A549 (cell line): ENCODE measurements around the gene MYH9. TPM values are rescaled to one million over a fixed set of nuclear protein-coding genes. Genes with fewer than 3 reads are reported as not detected.

Experiments
- ATOH8 ChIP-seq: fragments of 250-450 bp; sonication (Bioruptor Pico); IDR thresholded peaks from 2 replicates; pipeline ENCODE4 v1.5.0; 2020; ENCODE audit warnings: low read depth, mild to moderate bottlenecking, moderate library complexity
- BCL3 ChIP-seq: fragments of >200 bp; sonication (Bioruptor Twin); formaldehyde crosslinking; IDR thresholded peaks from 3 replicates; pipeline ENCODE4 v1.6.1; 2016
- BHLHE40 ChIP-seq: IDR thresholded peaks from 2 replicates; pipeline ENCODE4 v1.6.1; 2012; ENCODE audit warnings: low read depth, low read length, inconsistent platforms
- CBX8 ChIP-seq: fragments of 200-600 bp; sonication (generic); IDR thresholded peaks from 2 replicates; pipeline ENCODE4 v1.6.1; 2016
- CHD2 ChIP-seq: fragments of 150-350 bp; IDR thresholded peaks from 2 replicates; pipeline ENCODE4 v1.6.1; 2014; ENCODE audit warnings: low read length; ENCODE audit not compliant: partially characterized antibody
- CHD4 ChIP-seq: fragments of 200-600 bp; sonication (generic); IDR thresholded peaks from 2 replicates; pipeline ENCODE4 v1.6.1; 2016; ENCODE audit warnings: antibody characterized with exemption, mild to moderate bottlenecking, borderline replicate concordance
- E2F6 ChIP-seq: IDR thresholded peaks from 2 replicates; pipeline ENCODE4 v1.6.1; 2012; ENCODE audit warnings: low read depth, borderline replicate concordance
- FOSB ChIP-seq: fragments of 250-450 bp; sonication (Bioruptor Pico); IDR thresholded peaks from 2 replicates; pipeline ENCODE4 v1.5.0; 2020; ENCODE audit warnings: mild to moderate bottlenecking, moderate library complexity
- FOSL2 ChIP-seq, 2 experiments: fragments of 450-650 bp in 1 of 2; fragments of >200 bp in 1 of 2; sonication (Bioruptor Twin) in 1 of 2; formaldehyde crosslinking; IDR thresholded peaks; 2 replicates each; pipeline versions ENCODE4 v1.5.0 to v1.6.1; 2016 to 2020; ENCODE audit warnings: mild to moderate bottlenecking in 1 of 2, moderate library complexity in 1 of 2
- GATA3 ChIP-seq: IDR thresholded peaks from 2 replicates; pipeline ENCODE4 v1.6.1; 2012; ENCODE audit warnings: borderline replicate concordance
- HES2 ChIP-seq: fragments of >200 bp; sonication (Bioruptor Twin); formaldehyde crosslinking; IDR thresholded peaks from 2 replicates; pipeline ENCODE4 v1.6.1; 2016
- HEYL ChIP-seq: fragments of 250-450 bp; sonication (Bioruptor Pico); IDR thresholded peaks from 2 replicates; pipeline ENCODE4 v1.8.0; 2021; ENCODE audit warnings: mild to moderate bottlenecking, moderate library complexity
- HMGXB4 ChIP-seq: fragments of 250-450 bp; sonication (Bioruptor Pico); IDR thresholded peaks from 2 replicates; pipeline ENCODE4 v1.5.0; 2021; ENCODE audit warnings: mild to moderate bottlenecking, moderate library complexity, borderline replicate concordance
- HOXB13 ChIP-seq: fragments of 250-450 bp; sonication (Bioruptor Pico); IDR thresholded peaks from 2 replicates; pipeline ENCODE4 v1.5.0; 2020; ENCODE audit warnings: low read depth, mild to moderate bottlenecking, moderate library complexity
- KDM5A ChIP-seq: fragments of 200-600 bp; sonication (generic); IDR thresholded peaks from 2 replicates; pipeline ENCODE4 v1.6.1; 2016; ENCODE audit warnings: antibody characterized with exemption, mild to moderate bottlenecking
- MAX ChIP-seq: IDR thresholded peaks from 2 replicates; pipeline ENCODE4 v1.6.1; 2012
- MAZ ChIP-seq: fragments of 150-350 bp; IDR thresholded peaks from 2 replicates; pipeline ENCODE4 v1.6.1; 2014; ENCODE audit warnings: antibody characterized with exemption, low read depth, low read length, borderline replicate concordance
- NFE2L2 ChIP-seq: fragments of 150-350 bp; conservative IDR thresholded peaks from 2 replicates; pipeline ENCODE4 v1.6.1; 2014; ENCODE audit warnings: low read length
- NPAS2 ChIP-seq: fragments of 250-450 bp; sonication (Bioruptor Pico); IDR thresholded peaks from 2 replicates; pipeline ENCODE4 v1.8.0; 2022; ENCODE audit warnings: mild to moderate bottlenecking, moderate library complexity, borderline replicate concordance
- PBX3 ChIP-seq: IDR thresholded peaks from 2 replicates; pipeline ENCODE4 v1.6.1; 2012
- POLR2AphosphoS2 ChIP-seq: conservative IDR thresholded peaks from 2 replicates; pipeline ENCODE4 v1.6.1; 2012; ENCODE audit warnings: low read length, improper control_type of control experiment, inconsistent platforms
- RAD21 ChIP-seq, 2 experiments: fragments of >200 bp in 1 of 2; sonication (Bioruptor Twin) in 1 of 2; formaldehyde crosslinking in 1 of 2; IDR thresholded peaks in 1 of 2; conservative IDR thresholded peaks in 1 of 2; 2 replicates in 1 of 2; 3 replicates in 1 of 2; pipeline ENCODE4 v1.6.1; 2012 to 2018; ENCODE audit warnings: inconsistent platforms in 1 of 2
- RCOR1 ChIP-seq: fragments of 150-350 bp; IDR thresholded peaks from 2 replicates; pipeline ENCODE4 v1.6.1; 2014; ENCODE audit warnings: antibody characterized with exemption, low read length, low read depth
- RFX5 ChIP-seq: fragments of 450-650 bp; IDR thresholded peaks from 2 replicates; pipeline ENCODE4 v1.7.1; 2014; ENCODE audit warnings: antibody characterized with exemption, mild to moderate bottlenecking, moderate library complexity
- RNF2 ChIP-seq: fragments of 200-600 bp; sonication (generic); IDR thresholded peaks from 2 replicates; pipeline ENCODE4 v1.6.1; 2016; ENCODE audit warnings: low read depth, mild to moderate bottlenecking, antibody characterized with exemption, moderate library complexity, borderline replicate concordance
- SREBF2 ChIP-seq: fragments of 450-650 bp; IDR thresholded peaks from 2 replicates; pipeline ENCODE4 v1.6.1; 2014; ENCODE audit warnings: mild to moderate bottlenecking, moderate library complexity
- TP53 ChIP-seq: fragments of 250-450 bp; sonication (Bioruptor Pico); IDR thresholded peaks from 2 replicates; pipeline ENCODE4 v1.5.0; 2021; ENCODE audit warnings: mild to moderate bottlenecking, moderate library complexity
- USF2 ChIP-seq: fragments of 450-650 bp; IDR thresholded peaks from 2 replicates; pipeline ENCODE4 v1.6.1; 2014; ENCODE audit warnings: antibody characterized with exemption
- ZC3H11A ChIP-seq: fragments of 450-650 bp; IDR thresholded peaks from 2 replicates; pipeline ENCODE4 v1.6.1; 2014; ENCODE audit warnings: antibody characterized with exemption, mild to moderate bottlenecking
- ZNF302 ChIP-seq: fragments of 250-450 bp; sonication (Bioruptor Pico); IDR thresholded peaks from 2 replicates; pipeline ENCODE4 v1.9.0; 2021; ENCODE audit warnings: inconsistent platforms, mild to moderate bottlenecking, moderate library complexity
- ZSCAN20 ChIP-seq: fragments of 250-450 bp; sonication (Bioruptor Pico); IDR thresholded peaks from 2 replicates; pipeline ENCODE4 v1.8.0; 2022; ENCODE audit warnings: mild to moderate bottlenecking, moderate library complexity
- polyA plus RNA-seq, 4 experiments: library from polyadenylated mRNA; depleted of rRNA in 3 of 4; stranded (reverse); fragments of >200 nt; fragmentation: RNase III in 1 of 4; extraction: RNeasy Plus Mini Kit Qiagen cat#74134 plus additional on column Dnase treatment in 1 of 4; gene quantifications; 2 replicates in 3 of 4; 3 replicates in 1 of 4; pipeline ENCODE4 v1.2.3, GENCODE V29; 2011 to 2017

MYH9 gene
- polyA plus RNA-seq, 2 of the 4 experiments (the other 2 are of a cell fraction), result 92.1 to 158 TPM

GRCh38 chr22:36331306-36331911 is 56.4 kb downstream of the MYH9 start (continued):
- no peak for TF ChIP-seq RAD21 (conservative IDR thresholded peaks at IDR 0.05 in 1 of 2, IDR thresholded peaks at IDR 0.05 in 1 of 2)
- TF ChIP-seq FOSL2 (IDR thresholded peaks at IDR 0.05), result 0 out of 2 replicates have a peak, but pooled peaks have one; percentile 44
- peak; percentile 83 for TF ChIP-seq FOSL2 (CRISPR knock-in tag; IDR thresholded peaks at IDR 0.05)
- no peak for TF ChIP-seq BHLHE40
- TF ChIP-seq ZSCAN20 (CRISPR knock-in tag), result 0 out of 2 replicates have a peak, but pooled peaks have one; percentile 49
- TF ChIP-seq CBX8, result no peak
- no peak for TF ChIP-seq NPAS2 (CRISPR knock-in tag)
- no peak for TF ChIP-seq RCOR1
- TF ChIP-seq MAX, result peak; percentile 88
- TF ChIP-seq FOSB (CRISPR knock-in tag), result no peak
- no peak for TF ChIP-seq CHD4
- no peak for TF ChIP-seq KDM5A
- TF ChIP-seq USF2, result no peak
- TF ChIP-seq MAZ, result no peak
- no peak for TF ChIP-seq PBX3
- no peak for TF ChIP-seq SREBF2
- TF ChIP-seq HMGXB4 (CRISPR knock-in tag), result no peak
- no peak for TF ChIP-seq RNF2
- TF ChIP-seq BCL3, result no peak
- no peak for TF ChIP-seq NFE2L2
- 0 out of 2 replicates have a peak, but pooled peaks have one; percentile 35 for TF ChIP-seq TP53 (CRISPR knock-in tag)
- TF ChIP-seq E2F6, result peak; percentile 81
- TF ChIP-seq POLR2AphosphoS2, result no peak
- TF ChIP-seq ZC3H11A, result no peak
- TF ChIP-seq HEYL (CRISPR knock-in tag), result peak; percentile 33; the same call in 1 of the 2 replicates
- no peak for TF ChIP-seq RFX5
- 0 out of 2 replicates have a peak, but pooled peaks have one; percentile 22 for TF ChIP-seq GATA3
- TF ChIP-seq HOXB13, result peak; percentile 61; the same call in 1 of the 2 replicates
- TF ChIP-seq HES2, result no peak
- TF ChIP-seq ZNF302 (CRISPR knock-in tag), result no peak
- peak; percentile 71 for TF ChIP-seq ATOH8 (CRISPR knock-in tag)
- TF ChIP-seq CHD2, result no peak
